Hepatocyte (in vitro differentiated cells): ENCODE data around the gene C14orf180. TPM values are rescaled to one million over a fixed set of nuclear protein-coding genes. Genes with fewer than 3 reads are reported as not detected.

Experiments
- DNase-seq: peaks from one replicate; pipeline ENCODE4 v3.0.0-alpha.2; 2016; ENCODE audit warnings: low spot score
- H2AFZ ChIP-seq: fragments of 200-600 bp; sonication (generic); 2 replicates; pipeline ENCODE4 v1.6.0; 2016; ENCODE audit warnings: antibody characterized with exemption, mild to moderate bottlenecking
- H3K27ac ChIP-seq: fragments of 200-600 bp; sonication (generic); 2 replicates; pipeline ENCODE4 v1.5.1; 2016; ENCODE audit warnings: mild to moderate bottlenecking
- H3K27me3 ChIP-seq: fragments of 200-600 bp; sonication (generic); 2 replicates; pipeline ENCODE4 v1.6.1; 2016
- H3K36me3 ChIP-seq: fragments of 200-600 bp; sonication (generic); replicated peaks from 2 replicates; pipeline ENCODE4 v1.5.1; 2016; ENCODE audit warnings: low read depth; ENCODE audit not compliant: insufficient read depth
- H3K4me1 ChIP-seq: fragments of 200-600 bp; sonication (generic); 2 replicates; pipeline ENCODE4 v1.5.1; 2016; ENCODE audit warnings: mild to moderate bottlenecking, moderate library complexity; ENCODE audit not compliant: insufficient read depth
- H3K4me2 ChIP-seq: fragments of 200-600 bp; sonication (generic); 2 replicates; pipeline ENCODE4 v1.6.0; 2016
- H3K4me3 ChIP-seq: fragments of 200-600 bp; sonication (generic); 2 replicates; pipeline ENCODE4 v1.5.1; 2016; ENCODE audit warnings: mild to moderate bottlenecking
- H3K79me2 ChIP-seq: fragments of 200-600 bp; sonication (generic); 2 replicates; pipeline ENCODE4 v1.6.0; 2017; ENCODE audit warnings: mild to moderate bottlenecking
- H3K9me2 ChIP-seq: fragments of 200-600 bp; sonication (generic); replicated peaks from 2 replicates; pipeline ENCODE4 v1.6.0; 2017; ENCODE audit warnings: mild to moderate bottlenecking; ENCODE audit not compliant: insufficient read depth
- H3K9me3 ChIP-seq: fragments of 200-600 bp; sonication (generic); 2 replicates; pipeline ENCODE4 v1.5.1; 2016; ENCODE audit warnings: low read depth, mild to moderate bottlenecking
- H4K20me1 ChIP-seq: fragments of 200-600 bp; sonication (generic); 2 replicates; pipeline ENCODE4 v1.6.0; 2016; ENCODE audit warnings: mild to moderate bottlenecking; ENCODE audit not compliant: insufficient read depth, poor library complexity, severe bottlenecking
- EZH2 ChIP-seq: fragments of 200-600 bp; sonication (generic); IDR thresholded peaks from 2 replicates; pipeline ENCODE4 v1.6.1; 2016; ENCODE audit warnings: antibody characterized with exemption, mild to moderate bottlenecking, borderline replicate concordance
- EZH2phosphoT487 ChIP-seq: fragments of 200-600 bp; sonication (generic); IDR thresholded peaks from one replicate; pipeline ENCODE4 v1.6.1; 2018; ENCODE audit warnings: antibody characterized with exemption, mild to moderate bottlenecking, low read depth, moderate library complexity; ENCODE audit not compliant: unreplicated experiment, severe bottlenecking
- WGBS: methylation state at CpG from one replicate; pipeline ENCODE4 v1.1.6; 2016; ENCODE audit warnings: low lambda C conversion rate; ENCODE audit errors: missing lambda C conversion rate; 5-methylcytosine and 5-hydroxymethylcytosine counted together
- polyA plus RNA-seq: library from polyadenylated mRNA; unstranded; fragments of >200 nt; fragmentation: Nextera tagmentation; extraction: Ambion mirVana; gene quantifications from 2 replicates; pipeline ENCODE4 v1.2.1, GENCODE V29; 2016
- total RNA-seq: library from RNA; depleted of rRNA; stranded (reverse); fragments of >200 nt; gene quantifications from 2 replicates; pipeline ENCODE4 v1.2.3, GENCODE V29; 2014
- TF ChIP-seq, protein P1 (sequence below): fragments of 200-600 bp; sonication (generic); IDR thresholded peaks from 2 replicates; pipeline ENCODE4 v1.5.1; 2016; ENCODE audit warnings: antibody characterized with exemption, mild to moderate bottlenecking; ENCODE audit not compliant: poor library complexity

Gene C14orf180
- total and polyA plus RNA-seq, 2 experiments from 2014 or later, result 1.1 to 1.2 TPM

DNA sequence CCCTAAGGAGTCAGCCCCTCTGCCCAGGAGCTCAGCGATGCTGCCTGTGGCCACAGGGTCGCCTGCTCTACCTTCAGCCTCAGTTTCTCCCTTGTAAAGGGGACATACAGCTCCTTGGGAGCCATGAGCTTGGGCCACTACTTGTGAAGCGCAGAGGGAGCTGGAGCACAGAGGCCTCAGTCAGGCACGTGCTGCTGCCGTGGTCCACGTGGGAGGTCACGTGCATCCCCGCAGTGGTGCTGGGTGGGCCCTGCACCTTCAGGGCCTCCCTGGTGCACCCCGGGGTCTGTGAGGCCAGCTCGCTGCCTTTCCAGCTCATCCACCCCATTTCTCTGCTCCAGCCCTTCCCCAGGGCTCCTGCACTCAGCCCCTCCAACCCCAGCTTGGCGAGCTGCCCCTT, 10.9 kb upstream of the C14orf180 start:
- H2AFZ ChIP-seq, result no peak overlapping the region
- H3K4me1 ChIP-seq, result peaks cover 27% of the 10 kb centered on the region
- no peak for DNase-seq
- H3K4me2 ChIP-seq, result no peak overlapping the region
- no peaks in the 10 kb centered on the region for H3K36me3 ChIP-seq
- no peaks in the 10 kb centered on the region for H4K20me1 ChIP-seq
- WGBS, result 92% methylated on average over 8 of the region's 11 CpGs
- H3K4me3 ChIP-seq, result no peak overlapping the region
- H3K27me3 ChIP-seq, result peaks cover 7% of the 10 kb centered on the region
- H3K27ac ChIP-seq, result no peak overlapping the region
- H3K9me2 ChIP-seq, result no peaks in the 10 kb centered on the region
- H3K79me2 ChIP-seq, result no peaks in the 10 kb centered on the region
- TF ChIP-seq, protein P1, sequence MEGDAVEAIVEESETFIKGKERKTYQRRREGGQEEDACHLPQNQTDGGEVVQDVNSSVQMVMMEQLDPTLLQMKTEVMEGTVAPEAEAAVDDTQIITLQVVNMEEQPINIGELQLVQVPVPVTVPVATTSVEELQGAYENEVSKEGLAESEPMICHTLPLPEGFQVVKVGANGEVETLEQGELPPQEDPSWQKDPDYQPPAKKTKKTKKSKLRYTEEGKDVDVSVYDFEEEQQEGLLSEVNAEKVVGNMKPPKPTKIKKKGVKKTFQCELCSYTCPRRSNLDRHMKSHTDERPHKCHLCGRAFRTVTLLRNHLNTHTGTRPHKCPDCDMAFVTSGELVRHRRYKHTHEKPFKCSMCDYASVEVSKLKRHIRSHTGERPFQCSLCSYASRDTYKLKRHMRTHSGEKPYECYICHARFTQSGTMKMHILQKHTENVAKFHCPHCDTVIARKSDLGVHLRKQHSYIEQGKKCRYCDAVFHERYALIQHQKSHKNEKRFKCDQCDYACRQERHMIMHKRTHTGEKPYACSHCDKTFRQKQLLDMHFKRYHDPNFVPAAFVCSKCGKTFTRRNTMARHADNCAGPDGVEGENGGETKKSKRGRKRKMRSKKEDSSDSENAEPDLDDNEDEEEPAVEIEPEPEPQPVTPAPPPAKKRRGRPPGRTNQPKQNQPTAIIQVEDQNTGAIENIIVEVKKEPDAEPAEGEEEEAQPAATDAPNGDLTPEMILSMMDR, result no peak
- TF ChIP-seq EZH2 (no peak), EZH2phosphoT487 (no peak)
- H3K9me3 ChIP-seq, result no peaks in the 10 kb centered on the region

GRCh38 chr14:104569435-104569834, 10.1 kb upstream of the C14orf180 start:
- WGBS, result 63% methylated on average over 10 of the region's 10 CpGs
- no peaks in the 10 kb centered on the region for H4K20me1 ChIP-seq
- H3K4me3 ChIP-seq, result no peak overlapping the region
- no peaks in the 10 kb centered on the region for H3K36me3 ChIP-seq
- no peaks in the 10 kb centered on the region for H3K9me2 ChIP-seq
- H3K9me3 ChIP-seq, result no peaks in the 10 kb centered on the region
- H3K27ac ChIP-seq, result no peak overlapping the region
- H2AFZ ChIP-seq, result no peak overlapping the region
- peaks cover 7% of the 10 kb centered on the region for H3K27me3 ChIP-seq
- DNase-seq, result no peak
- H3K4me2 ChIP-seq, result no peak overlapping the region
- TF ChIP-seq EZH2 (no peak), EZH2phosphoT487 (no peak)
- TF ChIP-seq, protein P1, result no peak
- no peaks in the 10 kb centered on the region for H3K79me2 ChIP-seq
- peaks cover 33% of the 10 kb centered on the region for H3K4me1 ChIP-seq

- Histone ChIP-seq H2AFZ (no peak overlapping the region), H3K4me3 (no peak overlapping the region), H3K27me3 (no peaks in the 10 kb centered on the region), H3K9me3 (no peaks in the 10 kb centered on the region), H3K4me2 (no peak overlapping the region), H3K27ac (no peak overlapping the region), H3K79me2 (no peaks in the 10 kb centered on the region), H4K20me1 (no peaks in the 10 kb centered on the region), H3K9me2 (no peaks in the 10 kb centered on the region), H3K4me1 (peaks cover 50% of the 10 kb centered on the region), H3K36me3 (no peaks in the 10 kb centered on the region)
- TF ChIP-seq EZH2phosphoT487 (no peak), EZH2 (no peak)
- TF ChIP-seq, protein P1, result no peak
- no peak for DNase-seq
- 67% methylated on average over 13 of the region's 16 CpGs for WGBS
These were observed 8.3 kb upstream of the C14orf180 start for GRCh38 chr14:104571246-104571645.

GRCh38 chr14:104572024-104572626, 7.4 kb upstream of the C14orf180 start:
- WGBS, result 86% methylated on average over 11 of the region's 11 CpGs
- H3K4me3 ChIP-seq, result no peak overlapping the region
- no peak overlapping the region for H3K27ac ChIP-seq
- no peak for DNase-seq
- no peaks in the 10 kb centered on the region for H3K36me3 ChIP-seq
- no peak overlapping the region for H3K4me2 ChIP-seq
- H3K9me3 ChIP-seq, result no peaks in the 10 kb centered on the region
- TF ChIP-seq, protein P1, result no peak
- TF ChIP-seq EZH2phosphoT487 (no peak), EZH2 (no peak)
- H4K20me1 ChIP-seq, result no peaks in the 10 kb centered on the region
- H3K9me2 ChIP-seq, result no peaks in the 10 kb centered on the region
- H2AFZ ChIP-seq, result no peak overlapping the region
- no peaks in the 10 kb centered on the region for H3K79me2 ChIP-seq
- peaks cover 58% of the 10 kb centered on the region for H3K4me1 ChIP-seq
- H3K27me3 ChIP-seq, result no peaks in the 10 kb centered on the region
